Stimulated activated CD8-positive, alpha-beta memory T cell treated with anti-CD3 and anti-CD28 coated beads, Interleukin-12 subunit alpha, Interleukin-12 subunit beta, amount 100 ng/mL, for 24 hours (primary cell): ENCODE measurements around the gene GPR183.

ENCODE experiments used
- DNase-seq: peaks from one replicate; pipeline ENCODE4 v3.0.0-alpha.2; 2020; ENCODE audit errors: extremely low read depth

Gene GPR183

DNA sequence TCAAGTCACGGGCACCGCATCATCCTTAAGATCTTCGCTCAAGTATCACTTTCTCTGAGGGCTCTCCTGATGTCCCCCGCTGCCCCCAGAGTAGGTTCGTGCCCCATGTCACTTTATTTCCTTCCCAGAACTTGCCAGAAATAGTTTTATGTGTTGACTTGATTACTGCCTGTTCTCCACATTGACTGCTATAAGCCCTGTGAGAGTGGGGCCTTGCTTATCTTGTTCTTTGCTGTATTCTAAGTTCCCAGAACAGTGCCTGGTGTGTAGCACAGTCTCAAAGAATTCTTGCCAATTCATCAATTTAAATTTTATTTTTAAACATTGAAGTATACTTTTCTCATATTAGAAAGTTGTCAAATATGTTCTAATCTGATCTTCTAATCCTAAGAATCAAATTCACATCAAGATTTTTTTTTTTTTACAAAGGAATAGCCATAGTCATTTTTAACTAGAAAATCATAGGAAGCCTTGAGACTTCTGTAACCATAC, 32.1 kb upstream of the GPR183 start:
- no peak for DNase-seq

DNA sequence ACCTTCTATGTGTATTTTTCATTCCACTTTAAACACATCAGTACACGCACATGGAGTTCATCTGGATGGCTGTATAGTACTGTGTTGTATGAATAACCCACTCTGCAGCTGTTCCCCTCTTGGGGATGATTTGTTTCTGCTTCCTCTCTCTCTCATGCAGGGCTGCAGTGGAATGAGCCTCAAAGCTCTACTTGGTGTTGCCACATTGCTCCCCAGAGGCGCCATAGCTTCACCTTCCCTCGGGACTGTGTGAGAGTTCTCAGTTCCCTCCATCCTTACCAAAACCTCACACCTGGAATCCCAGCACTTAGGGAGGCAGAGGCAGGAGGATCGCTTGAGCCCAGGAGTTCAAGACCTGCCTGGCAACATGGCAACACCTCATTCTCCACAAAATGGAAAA, 28.4 kb upstream of the GPR183 start:
- DNase-seq = no peak

DNA sequence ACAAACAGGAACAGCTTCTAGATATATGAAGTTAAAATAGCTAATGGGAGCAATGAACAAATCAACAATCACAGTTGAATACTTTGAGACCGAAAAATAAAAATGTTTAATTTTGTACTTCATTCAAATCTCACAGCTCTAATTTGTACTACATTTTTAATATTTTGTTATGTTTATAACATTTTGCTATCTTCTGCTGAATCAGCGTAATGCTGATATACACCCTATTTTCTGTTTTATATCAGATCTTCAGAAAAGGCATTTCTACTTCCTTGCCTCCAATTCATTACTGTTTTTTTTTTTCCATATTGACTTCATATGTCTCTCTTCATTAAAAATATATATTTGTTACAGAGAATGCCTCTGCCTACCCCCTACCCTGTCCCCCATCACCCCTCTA, 27.9 kb upstream of the GPR183 start:
- no peak for DNase-seq

DNA sequence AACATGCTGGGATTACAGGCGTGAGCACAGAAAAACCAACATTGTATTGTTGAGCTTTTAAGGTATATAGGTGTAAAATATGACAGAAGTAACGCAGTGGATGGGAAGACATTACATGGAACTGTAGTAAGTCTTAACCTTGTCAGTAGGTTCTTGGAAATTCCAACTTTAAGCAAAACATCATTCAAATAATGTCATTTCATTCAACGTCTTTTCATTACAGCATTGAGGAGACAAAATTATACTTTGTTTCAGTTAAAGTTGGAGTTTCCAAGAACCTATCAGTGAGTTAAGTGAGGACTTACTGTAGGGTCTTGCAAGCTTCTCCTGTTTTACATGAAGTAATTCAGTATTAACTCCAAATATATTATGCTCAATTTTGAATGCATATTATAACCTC, 27.0 kb upstream of the GPR183 start:
- no peak for DNase-seq

DNA sequence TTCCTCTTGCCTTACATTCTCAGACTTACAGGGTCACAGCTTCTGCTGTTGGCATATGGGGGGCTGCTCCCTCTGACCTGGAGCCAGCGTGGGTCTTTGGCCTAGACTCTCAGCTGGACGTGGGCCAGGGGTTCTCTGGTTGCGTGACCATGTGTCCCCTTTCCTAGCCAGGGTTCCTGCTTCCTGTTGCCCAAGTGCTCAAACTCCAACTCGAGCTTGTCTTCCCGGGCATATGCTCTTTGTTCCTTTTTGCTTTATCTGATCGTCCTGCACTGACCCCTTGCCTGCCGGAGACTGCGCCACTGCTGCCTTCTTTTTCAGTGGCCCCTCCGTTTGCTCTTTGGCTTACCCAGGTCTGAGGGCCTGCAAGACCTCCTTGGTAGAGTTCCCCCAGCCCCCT, 25.3 kb upstream of the GPR183 start:
- no peak for DNase-seq

DNA sequence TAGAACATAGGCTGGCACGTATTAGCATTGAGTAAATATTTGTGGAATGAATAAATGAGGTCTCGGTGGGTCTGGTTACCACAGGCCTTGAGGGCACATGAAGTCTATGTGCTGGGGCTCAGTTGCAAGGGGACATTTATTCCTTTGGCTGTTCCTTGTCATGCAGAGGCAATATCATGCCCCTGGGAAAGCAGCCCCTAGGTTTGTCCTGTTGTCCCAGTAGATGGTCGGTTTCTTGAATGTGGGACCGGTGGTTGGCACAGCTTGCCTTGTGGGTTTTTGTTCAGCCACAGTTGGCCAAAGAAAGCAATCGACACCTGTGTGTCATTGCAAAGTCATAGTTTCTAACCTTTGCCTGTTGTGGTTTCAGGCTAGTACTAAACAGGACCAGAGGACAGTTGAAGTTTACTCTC, 24.7 kb upstream of the GPR183 start:
- DNase-seq = no peak

DNA sequence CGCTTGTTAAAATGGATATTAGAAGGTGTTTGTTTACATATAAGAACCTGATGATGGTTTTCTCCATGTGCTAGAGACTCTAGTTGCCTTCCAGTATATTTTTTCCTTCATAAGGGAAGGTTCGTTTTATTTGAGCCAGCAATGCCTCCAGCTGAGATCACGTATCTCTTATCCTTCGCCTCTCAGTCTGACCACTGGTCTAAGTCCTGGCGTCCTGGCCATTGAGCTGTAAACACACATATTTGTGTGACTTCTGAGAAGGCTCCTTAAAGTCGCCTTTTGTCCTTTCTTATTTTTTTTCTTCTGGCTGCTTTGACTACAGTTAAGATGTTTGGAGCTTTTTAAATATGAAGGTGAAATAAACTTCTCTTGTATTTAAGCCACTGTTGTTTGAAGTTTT, 23.7 kb upstream of the GPR183 start:
- DNase-seq = no peak

DNA sequence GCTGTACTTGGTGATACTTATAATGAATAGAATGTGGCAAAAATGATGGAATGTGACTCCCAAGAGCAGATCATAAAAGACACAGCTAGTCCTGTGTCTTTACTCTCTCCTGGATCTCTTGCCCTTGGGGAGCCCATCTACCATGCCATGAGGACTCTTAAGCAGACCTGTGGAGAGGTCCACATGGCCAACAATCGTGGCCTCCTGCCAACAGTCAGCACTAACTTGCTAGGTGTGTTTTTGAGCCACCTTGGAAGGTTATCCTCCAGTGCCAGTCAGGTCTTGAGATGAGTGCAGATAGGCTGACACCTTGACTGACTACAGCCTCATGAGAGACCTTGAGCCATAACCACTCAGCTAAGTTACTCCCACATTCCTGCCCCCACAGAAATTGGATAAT, 22.3 kb upstream of the GPR183 start:
- no peak for DNase-seq

DNA sequence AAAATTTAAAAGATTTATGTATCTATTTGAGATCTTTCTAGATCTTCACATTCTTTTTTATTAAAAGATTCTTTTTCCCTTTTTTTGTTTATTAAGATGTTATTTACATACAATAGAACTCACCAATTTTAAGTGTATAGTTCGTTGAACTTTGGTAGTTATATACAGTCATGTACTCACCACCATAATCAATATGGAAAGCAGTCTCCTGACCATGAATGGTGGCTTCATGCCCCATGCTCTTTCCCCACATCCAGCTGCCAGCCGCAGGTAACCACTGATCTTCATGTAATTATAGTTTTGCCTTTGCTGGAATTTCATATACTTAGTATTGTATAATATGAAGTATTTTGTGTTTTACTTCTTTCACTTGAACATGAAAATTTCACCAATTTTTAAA, 20.6 kb upstream of the GPR183 start:
- DNase-seq = no peak

DNA sequence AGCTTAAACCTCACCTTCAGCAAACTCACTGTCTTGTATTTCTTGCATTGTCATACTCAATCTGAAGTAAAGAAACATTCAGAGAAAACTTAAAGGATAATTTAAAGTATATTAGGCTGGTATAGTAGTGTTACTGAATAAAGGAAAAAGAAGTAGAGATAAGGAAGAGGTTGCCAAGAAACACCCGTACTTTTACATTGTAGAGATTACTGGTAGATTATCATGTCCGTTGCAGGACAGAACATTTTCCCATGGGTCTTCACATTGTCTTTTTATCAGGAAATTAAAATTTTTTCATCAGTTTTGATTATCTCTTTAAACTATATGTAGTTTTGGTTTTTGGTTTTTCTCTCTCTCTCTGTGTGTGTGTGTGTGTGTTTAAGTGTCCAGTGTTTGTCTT, 19.9 kb upstream of the GPR183 start:
- no peak for DNase-seq

DNA sequence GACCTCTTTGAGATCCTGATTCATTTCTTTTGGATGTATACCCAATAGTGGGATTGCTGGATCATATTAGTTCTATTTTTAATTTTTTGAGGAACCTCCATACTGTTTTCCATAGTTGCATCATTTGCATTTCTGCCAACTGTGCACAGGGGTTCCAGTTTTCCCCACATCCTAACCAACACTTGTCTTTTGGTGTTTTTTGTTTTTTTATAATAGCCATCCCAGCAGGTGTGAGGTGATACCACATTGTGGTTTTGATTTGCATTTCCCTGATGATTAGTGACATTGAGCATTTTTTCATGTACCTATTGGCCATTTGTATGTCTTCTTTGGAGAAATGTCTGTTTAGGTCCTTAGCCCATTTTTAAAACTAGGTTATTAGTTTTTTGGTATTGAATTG, 18.8 kb upstream of the GPR183 start:
- no peak for DNase-seq

- no peak for DNase-seq
These were observed 16.3 kb upstream of the GPR183 start for GRCh38 chr13:99323488-99323887.

GRCh38 chr13:99322297-99323103, 15.3 kb upstream of the GPR183 start:
- DNase-seq = no peak

- DNase-seq = no peak
These were observed 14.5 kb upstream of the GPR183 start for GRCh38 chr13:99321709-99322108.

GRCh38 chr13:99320693-99321481, 13.7 kb upstream of the GPR183 start:
- no peak for DNase-seq

DNA sequence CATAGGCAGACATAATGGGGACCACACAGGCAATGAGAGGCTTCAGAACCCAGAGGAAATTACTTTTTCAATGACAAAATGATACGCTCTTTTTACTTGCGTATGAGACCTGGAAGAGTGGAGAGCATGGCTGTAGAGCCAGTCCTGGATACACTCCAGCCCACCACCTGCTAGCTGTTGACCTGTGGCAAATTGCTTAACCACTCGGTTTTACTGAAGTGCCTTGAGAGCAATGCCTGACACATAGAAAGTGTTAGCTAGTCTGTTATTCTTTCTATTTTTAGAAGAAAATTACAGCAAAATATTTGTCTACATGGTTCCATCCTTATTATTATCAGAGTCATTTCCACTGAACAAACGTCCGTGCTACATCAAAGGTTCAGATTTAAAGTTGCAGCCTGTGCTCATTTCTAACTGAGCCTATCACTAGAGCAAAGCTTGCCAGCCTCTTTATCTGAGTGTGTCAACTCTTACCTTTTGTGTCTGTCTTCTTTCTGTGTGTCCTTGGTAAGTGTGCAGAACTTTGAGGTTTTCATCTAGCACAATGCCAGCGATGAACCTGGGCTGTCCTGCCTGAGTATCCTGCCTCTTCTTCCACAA, 9.6 kb upstream of the GPR183 start:
- DNase-seq = no peak

- DNase-seq = no peak
These were observed 9.0 kb upstream of the GPR183 start for GRCh38 chr13:99316224-99316623.

GRCh38 chr13:99315186-99315585, 8.0 kb upstream of the GPR183 start:
- DNase-seq = no peak

DNA sequence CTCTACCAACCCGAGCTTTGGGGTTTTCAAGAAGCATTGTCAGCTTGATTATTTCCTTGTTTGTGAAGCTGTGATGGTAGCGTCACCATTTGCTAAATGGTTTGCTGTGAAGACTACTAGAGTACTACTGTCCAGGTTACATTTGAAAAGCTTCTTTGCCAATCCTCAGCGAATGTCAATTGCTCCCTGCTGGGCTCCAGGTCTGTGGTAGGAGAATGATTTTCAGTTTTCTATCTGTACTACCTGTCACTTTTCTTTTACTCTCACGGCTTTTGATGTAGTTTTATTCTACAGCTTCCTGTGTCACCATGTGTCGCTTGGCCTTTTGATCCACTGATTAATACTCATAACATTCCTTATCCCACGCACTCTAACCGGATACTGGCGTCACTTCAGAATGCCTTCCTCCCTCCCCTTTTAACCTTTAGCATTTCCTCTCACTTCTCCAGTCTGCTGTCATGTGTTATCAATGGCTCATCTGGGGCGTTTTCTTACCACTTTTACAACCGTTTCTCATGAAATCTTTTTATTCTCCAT, 7.5 kb upstream of the GPR183 start:
- DNase-seq = no peak

- no peak for DNase-seq
These were observed 6.7 kb upstream of the GPR183 start for GRCh38 chr13:99313941-99314340.

GRCh38 chr13:99313501-99313900, 6.3 kb upstream of the GPR183 start:
- DNase-seq = no peak

GRCh38 chr13:99312493-99312883, 5.3 kb upstream of the GPR183 start:
- DNase-seq = no peak
